Measurements from ENCODE around the gene KRTAP8-1. TPM values are rescaled to one million over a fixed set of nuclear protein-coding genes. Genes with fewer than 3 reads are reported as not detected.
A peak's percentile ranks its signal among the peaks of the same experiment; 100 is the strongest.

KRTAP8-1 gene
- total RNA-seq, result not detected

GRCh38 chr21:30813174-30813573 lies at the start of gene KRTAP8-1:
TSS of gene KRTAP8-1 (minus strand) at chr21:30813274. CDS start at chr21:30813220, 54 bp downstream.
- DNase-seq, result no peak
- TF ChIP-seq CTCF (IDR thresholded peaks at IDR 0.05) (no peak), EP300 (IDR thresholded peaks at IDR 0.05; ENCODE audit: low read depth) (no peak), POLR2A (IDR thresholded peaks at IDR 0.05) (no peak), POLR2AphosphoS5 (IDR thresholded peaks at IDR 0.05) (no peak)
- Histone ChIP-seq H3K9me3 (no peaks in the 10 kb centered on the region), H3K4me1 (no peaks in the 10 kb centered on the region), H3K36me3 (no peaks in the 10 kb centered on the region), H3K27me3 (no peaks in the 10 kb centered on the region), H3K4me3 (no peak within 1 kb of the TSS), H3K27ac (no peak within 1 kb of the TSS)
- 92% methylated on average over 4 to 5 of the region's 5 CpGs for WGBS, 2 donors (ENCODE audit: low coverage in 1 of 2)
- in situ Hi-C loops (cut with MboI; ENCODE audit: low pct_ligation_motif_present in 1 of 4, low pct_unique_long_range_greater_than_20kb in 1 of 4, low sequenced_read_pairs in 3 of 4) (loop anchor here in 1 of 4 donors (25.0 kb wide), 1 partner anchor 99 kb away; no protein-coding TSS in a partner anchor), intact Hi-C loops (cut with DNase I; ENCODE audit: low total_unique reads) (no loop called here)

GRCh38 chr21:30847627-30848500 lies 34.8 kb upstream of the KRTAP8-1 start:
- in situ Hi-C loops (cut with MboI; ENCODE audit: low pct_ligation_motif_present in 1 of 4, low pct_unique_long_range_greater_than_20kb in 1 of 4, low sequenced_read_pairs in 3 of 4), result no loop called here
- H3K4me3 ChIP-seq, result no peak overlapping the region
- intact Hi-C loops (cut with DNase I; ENCODE audit: low total_unique reads), result no loop called here
- no peaks in the 10 kb centered on the region for H3K4me1 ChIP-seq
- no peaks in the 10 kb centered on the region for H3K9me3 ChIP-seq
- H3K27ac ChIP-seq, result no peak overlapping the region
- H3K36me3 ChIP-seq, result no peaks in the 10 kb centered on the region
- TF ChIP-seq POLR2A (IDR thresholded peaks at IDR 0.05) (no peak), CTCF (IDR thresholded peaks at IDR 0.05) (no peak), EP300 (IDR thresholded peaks at IDR 0.05; ENCODE audit: low read depth) (no peak), POLR2AphosphoS5 (IDR thresholded peaks at IDR 0.05) (no peak)
- H3K27me3 ChIP-seq, result no peaks in the 10 kb centered on the region
- 76 to 85% methylated on average over 9 of the region's 9 CpGs for WGBS, 2 donors (ENCODE audit: low coverage in 1 of 2)
- DNase-seq, result no peak

- H3K36me3 ChIP-seq, result no peaks in the 10 kb centered on the region
- intact Hi-C loops (cut with DNase I; ENCODE audit: low total_unique reads), result no loop called here
- DNase-seq, result no peak
- no peaks in the 10 kb centered on the region for H3K9me3 ChIP-seq
- TF ChIP-seq CTCF (IDR thresholded peaks at IDR 0.05) (no peak), POLR2AphosphoS5 (IDR thresholded peaks at IDR 0.05) (no peak), POLR2A (IDR thresholded peaks at IDR 0.05) (no peak), EP300 (IDR thresholded peaks at IDR 0.05; ENCODE audit: low read depth) (no peak)
- H3K27ac ChIP-seq, result no peak overlapping the region
- no peaks in the 10 kb centered on the region for H3K27me3 ChIP-seq
- in situ Hi-C loops (cut with MboI; ENCODE audit: low pct_ligation_motif_present in 1 of 4, low pct_unique_long_range_greater_than_20kb in 1 of 4, low sequenced_read_pairs in 3 of 4), result no loop called here
- no peak overlapping the region for H3K4me3 ChIP-seq
- no peaks in the 10 kb centered on the region for H3K4me1 ChIP-seq
These were observed 29.9 kb upstream of the KRTAP8-1 start for GRCh38 chr21:30842990-30843389.

GRCh38 chr21:30839304-30839703 lies 26.2 kb upstream of the KRTAP8-1 start:
- in situ Hi-C loops (cut with MboI; ENCODE audit: low pct_ligation_motif_present in 1 of 4, low pct_unique_long_range_greater_than_20kb in 1 of 4, low sequenced_read_pairs in 3 of 4) (no loop called here), intact Hi-C loops (cut with DNase I; ENCODE audit: low total_unique reads) (no loop called here)
- DNase-seq, result peak; percentile 7
- Histone ChIP-seq H3K4me1 (no peaks in the 10 kb centered on the region), H3K4me3 (no peak overlapping the region), H3K9me3 (no peaks in the 10 kb centered on the region), H3K27ac (no peak overlapping the region), H3K27me3 (no peaks in the 10 kb centered on the region), H3K36me3 (no peaks in the 10 kb centered on the region)
- TF ChIP-seq EP300 (IDR thresholded peaks at IDR 0.05; ENCODE audit: low read depth) (no peak), CTCF (IDR thresholded peaks at IDR 0.05) (peak in 1 of 5 experiments; percentile 8)
- WGBS, 2 donors (ENCODE audit: low coverage in 1 of 2), result 24 to 42% methylated on average over 5 of the region's 5 CpGs
